ENCODE results near the gene NOX3. TPM values are rescaled to one million over a fixed set of nuclear protein-coding genes. Genes with fewer than 3 reads are reported as not detected.

Gene NOX3
- total and polyA plus RNA-seq, 9 of the 15 experiments (the other 6 are each of a cell fraction or from before 2014, with no cell fraction given), result not detected

DNA sequence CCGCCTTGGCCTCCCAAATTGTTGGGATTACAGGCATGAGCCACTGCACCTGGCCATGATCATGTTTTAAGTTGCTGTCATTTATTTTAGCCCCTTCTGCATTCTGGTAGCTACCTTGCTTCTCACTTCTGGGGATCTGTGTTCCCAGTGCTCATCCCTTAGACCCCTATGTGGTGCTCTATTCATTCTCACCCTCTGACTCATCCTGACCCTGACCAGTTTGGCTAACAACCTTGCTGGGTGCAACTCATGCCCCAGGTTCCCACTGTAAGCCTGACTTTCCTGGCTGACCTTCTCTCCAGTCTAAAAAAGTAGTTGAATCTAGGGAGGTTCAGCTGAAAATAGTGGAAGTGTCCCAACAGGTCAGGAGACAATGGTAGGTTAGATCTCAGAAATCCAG lies 47.4 kb downstream of the NOX3 start:
- H3K36me3 ChIP-seq (ENCODE audit: control insufficient read depth, insufficient read depth, low read length), result no peaks in the 10 kb centered on the region
- DNase-seq (ENCODE audit: extremely low read depth in 1 of 4, low spot score in 3 of 4) (no peak), FAIRE-seq (no peak), ATAC-seq (no peak)
- ChIA-PET CTCF (ENCODE audit: low intra/inter-chr PET ratio) (no interaction called here), POLR2A (interaction anchor here (0.6 kb wide), 1 partner anchor 115 kb away, joined by 3 read pairs; no protein-coding TSS in a partner anchor)
- H3K9me1 ChIP-seq (ENCODE audit: control insufficient read depth, insufficient read depth, low read length), result no peaks in the 10 kb centered on the region
- H3K9ac ChIP-seq (ENCODE audit: insufficient read depth in 1 of 2, low read depth in 2 of 2, low read length in 2 of 2), result no peak overlapping the region
- H3K9me3 ChIP-seq (replicated peaks; ENCODE audit: control insufficient read depth, insufficient read depth, low read depth, low read length), result no peaks in the 10 kb centered on the region
- no peaks in the 10 kb centered on the region for H3K4me1 ChIP-seq (replicated peaks in 1 of 2; ENCODE audit: control insufficient read depth in 2 of 2, insufficient read depth in 2 of 2, low read length in 2 of 2)
- H3K27ac ChIP-seq (ENCODE audit: extremely low read depth, low read depth, low read length), result no peak overlapping the region
- 0% methylated on average over 1 of the region's 1 CpG for WGBS (ENCODE audit: insufficient coverage, low coverage, missing lambda C conversion rate)
- H3K27me3 ChIP-seq (ENCODE audit: control insufficient read depth in 2 of 2, insufficient read depth in 2 of 2, low read length in 2 of 2), result no peaks in the 10 kb centered on the region
- in situ Hi-C loops (cut with MboI), result no loop called here
- no TSS peak for BruUV-seq (replicated peaks)
- H3K79me2 ChIP-seq (ENCODE audit: control insufficient read depth, insufficient read depth, low read length), result no peaks in the 10 kb centered on the region
- intact Hi-C loops (cut with micrococcal nuclease), result no loop called here
- no peak overlapping the region for H3K4me3 ChIP-seq
- no peak overlapping the region for H3K4me2 ChIP-seq (ENCODE audit: insufficient read depth, low read length)
- H4K20me1 ChIP-seq (replicated peaks; ENCODE audit: control insufficient read depth, insufficient read depth, low read length), result no peaks in the 10 kb centered on the region
- TF ChIP-seq MLX (CRISPR knock-in tag; conservative IDR thresholded peaks at IDR 0.05), result no peak
- TF ChIP-seq U2AF1 (optimal IDR thresholded peaks at IDR 0.05; ENCODE audit: low read depth, low read length), result no peak
- TF ChIP-seq RNF2 (IDR thresholded peaks at IDR 0.05), result no peak
- no peak for TF ChIP-seq TCF3 (CRISPR knock-in tag; IDR thresholded peaks at IDR 0.05)
- TF ChIP-seq CSDE1 (IDR thresholded peaks at IDR 0.05), result no peak
- H2AFZ ChIP-seq (ENCODE audit: low read depth, low read length), result no peak overlapping the region

GRCh38 chr6:155406801-155407200 lies 48.8 kb downstream of the NOX3 start:
- intact Hi-C loops (cut with micrococcal nuclease) (no loop called here), in situ Hi-C loops (cut with MboI) (no loop called here)
- Histone ChIP-seq H3K9me1 (ENCODE audit: control insufficient read depth, insufficient read depth, low read length) (no peaks in the 10 kb centered on the region), H3K27ac (ENCODE audit: extremely low read depth, low read depth, low read length) (no peak overlapping the region), H3K27me3 (ENCODE audit: control insufficient read depth in 2 of 2, insufficient read depth in 2 of 2, low read length in 2 of 2) (no peaks in the 10 kb centered on the region), H4K20me1 (replicated peaks; ENCODE audit: control insufficient read depth, insufficient read depth, low read length) (no peaks in the 10 kb centered on the region), H3K36me3 (ENCODE audit: control insufficient read depth, insufficient read depth, low read length) (no peaks in the 10 kb centered on the region), H3K79me2 (ENCODE audit: control insufficient read depth, insufficient read depth, low read length) (no peaks in the 10 kb centered on the region), H2AFZ (ENCODE audit: low read depth, low read length) (no peak overlapping the region), H3K4me2 (ENCODE audit: insufficient read depth, low read length) (no peak overlapping the region), H3K4me1 (replicated peaks in 1 of 2; ENCODE audit: control insufficient read depth in 2 of 2, insufficient read depth in 2 of 2, low read length in 2 of 2) (no peaks in the 10 kb centered on the region), H3K9ac (ENCODE audit: insufficient read depth in 1 of 2, low read depth in 2 of 2, low read length in 2 of 2) (no peak overlapping the region), H3K4me3 (no peak overlapping the region), H3K9me3 (replicated peaks; ENCODE audit: control insufficient read depth, insufficient read depth, low read depth, low read length) (no peaks in the 10 kb centered on the region)
- ATAC-seq (no peak), FAIRE-seq (no peak), DNase-seq (ENCODE audit: extremely low read depth in 1 of 4, low spot score in 3 of 4) (no peak)
- ChIA-PET CTCF (ENCODE audit: low intra/inter-chr PET ratio) (no interaction called here), POLR2A (interaction anchor here (0.7 kb wide), 1 partner anchor 81 kb away, joined by 4 read pairs; no protein-coding TSS in a partner anchor)
- no peak for TF ChIP-seq TRIM25 (IDR thresholded peaks at IDR 0.05; ENCODE audit: borderline replicate concordance)
- no peak for TF ChIP-seq DACH1 (IDR thresholded peaks at IDR 0.05; ENCODE audit: partially characterized antibody)
- no peak for TF ChIP-seq HMGN3 (IDR thresholded peaks at IDR 0.05; ENCODE audit: borderline replicate concordance, extremely low read depth, insufficient read length, low read depth, low read length)
- no peak for TF ChIP-seq ZNF277 (CRISPR knock-in tag; IDR thresholded peaks at IDR 0.05; ENCODE audit: borderline replicate concordance)
- TF ChIP-seq ATF1 (CRISPR knock-in tag; IDR thresholded peaks at IDR 0.05), result no peak
- no peak for TF ChIP-seq ATF1 (tag; IDR thresholded peaks at IDR 0.05)
- TF ChIP-seq ZNF316 (IDR thresholded peaks at IDR 0.05), result peak; percentile 35; the same call in 1 of the 2 replicates
- BruUV-seq (replicated peaks), result no TSS peak
- WGBS (ENCODE audit: insufficient coverage, low coverage, missing lambda C conversion rate), result 0% methylated on average over 1 of the region's 1 CpG

Data from K562 (cell line).